Spleen (tissue), 11 donors: ENCODE data around the gene SPOCK3. TPM values are rescaled to one million over a fixed set of nuclear protein-coding genes. Genes with fewer than 3 reads are reported as not detected.

Source experiments
- DNase-seq: peaks from one replicate; pipeline ENCODE4 v3.0.0-alpha.2; 2020
- H3K27ac ChIP-seq, 8 donors: fragments of 200-600 bp; sonication (generic) in 7 of 8; 1 replicate in 4 of 8; 2 replicates in 4 of 8; pipeline versions ENCODE4 v1.5.0 to v1.8.0; 2016 to 2021; ENCODE audit warnings: inconsistent platforms in 4 of 8, mild to moderate bottlenecking in 4 of 8, moderate library complexity in 1 of 8
- H3K27me3 ChIP-seq, 7 donors: fragments of 200-600 bp; sonication (generic) in 6 of 7; replicated peaks in 1 of 7; 1 replicate in 4 of 7; 2 replicates in 3 of 7; pipeline versions ENCODE4 v1.5.0 to v1.8.0; 2016 to 2021; ENCODE audit warnings: inconsistent platforms in 3 of 7, mild to moderate bottlenecking in 1 of 7
- H3K36me3 ChIP-seq, 6 donors: fragments of 200-600 bp; sonication (generic) in 5 of 6; 1 replicate in 4 of 6; 2 replicates in 2 of 6; pipeline versions ENCODE4 v1.5.0 to v1.8.0; 2016 to 2021; ENCODE audit warnings: inconsistent platforms in 2 of 6
- H3K4me1 ChIP-seq, 6 donors: fragments of 200-600 bp; sonication (generic) in 5 of 6; 1 replicate in 3 of 6; 2 replicates in 3 of 6; pipeline versions ENCODE4 v1.5.0 to v1.8.0; 2016 to 2021; ENCODE audit warnings: inconsistent platforms in 3 of 6
- H3K4me3 ChIP-seq, 8 donors: fragments of 200-600 bp; sonication (generic) in 7 of 8; 1 replicate in 4 of 8; 2 replicates in 4 of 8; pipeline versions ENCODE4 v1.5.0 to v1.8.0; 2016 to 2021; ENCODE audit warnings: inconsistent platforms in 4 of 8, mild to moderate bottlenecking in 4 of 8, moderate library complexity in 2 of 8
- H3K9me3 ChIP-seq, 8 donors: fragments of 200-600 bp; sonication (generic) in 7 of 8; 1 replicate in 4 of 8; 2 replicates in 4 of 8; pipeline versions ENCODE4 v1.5.0 to v1.8.0; 2016 to 2021; ENCODE audit warnings: inconsistent platforms in 4 of 8
- POLR2A ChIP-seq, 3 donors: fragments of 450-650 bp; IDR thresholded peaks; one replicate each; pipeline ENCODE4 v1.5.1; 2017; ENCODE audit warnings: antibody characterized with exemption in 3 of 3, mild to moderate bottlenecking in 1 of 3
- POLR2AphosphoS5 ChIP-seq, 3 donors: sonication (generic); formaldehyde crosslinking; IDR thresholded peaks; one replicate each; pipeline ENCODE4 v1.5.1; 2017; ENCODE audit warnings: antibody characterized with exemption in 3 of 3
- WGBS, 5 donors: extraction: QIAGEN DNeasy Blood & Tissue Kit in 3 of 5; methylation state at CpG; one replicate each; pipeline versions ENCODE4 v1.1.5 to v1.1.7; 2013 to 2018; 5-methylcytosine and 5-hydroxymethylcytosine counted together
- intact Hi-C: fragments of 100-400 bp; cut with DNase I; formaldehyde crosslinking; loops from one replicate; pipeline ENCODE4 v1.15.0; 2023; ENCODE audit warnings: low total_unique reads
- polyA plus RNA-seq, 3 donors: library from polyadenylated mRNA; stranded (reverse); fragments of 200-250 nt; gene quantifications; one replicate each; pipeline ENCODE4 v1.2.1, GENCODE V29; 2013
- total RNA-seq, 7 donors: library from RNA; depleted of rRNA in 3 of 7; stranded (reverse); fragments of >200 nt in 3 of 7; fragmentation: NEBNext Ultra II Directional in 4 of 7; extraction: Animal tissue kit (Norgen Biotek cat#: 25700) in 4 of 7; gene quantifications; one replicate each; pipeline versions ENCODE4 v1.1.0 to v1.2.1, GENCODE V29; 2016 to 2021
- TF ChIP-seq, protein P1 (sequence below), 11 experiments: fragments of 200-600 bp in 7 of 11; fragments of 450-650 bp in 4 of 11; sonication (generic) in 4 of 11; IDR thresholded peaks in 8 of 11; conservative IDR thresholded peaks in 3 of 11; 1 replicate in 7 of 11; 2 replicates in 4 of 11; pipeline versions ENCODE4 v1.4.0 to v1.8.0; 2016 to 2021; ENCODE audit warnings: antibody characterized with exemption in 11 of 11, inconsistent platforms in 4 of 11, mild to moderate bottlenecking in 1 of 11
- donor health status: healthy with polysubstance abuse.
- donor health status: DM: no; HTN: no; CAD: no; lungs with moderate emphysema.
- donor health status: DM: no; HTN: no; CAD: no.
- donor health status: Bipolar disorder and iron deficiency.
- donor health status: healthy.
- donor health status: DM: no; HTN: no; CAD: no.
- donor health status: DM: yes; HTN: yes; CAD: no.

SPOCK3 gene
- total and polyA plus RNA-seq, 10 donors: 0.06 to 1.2 (median 0.51) TPM; not detected in 5

DNA sequence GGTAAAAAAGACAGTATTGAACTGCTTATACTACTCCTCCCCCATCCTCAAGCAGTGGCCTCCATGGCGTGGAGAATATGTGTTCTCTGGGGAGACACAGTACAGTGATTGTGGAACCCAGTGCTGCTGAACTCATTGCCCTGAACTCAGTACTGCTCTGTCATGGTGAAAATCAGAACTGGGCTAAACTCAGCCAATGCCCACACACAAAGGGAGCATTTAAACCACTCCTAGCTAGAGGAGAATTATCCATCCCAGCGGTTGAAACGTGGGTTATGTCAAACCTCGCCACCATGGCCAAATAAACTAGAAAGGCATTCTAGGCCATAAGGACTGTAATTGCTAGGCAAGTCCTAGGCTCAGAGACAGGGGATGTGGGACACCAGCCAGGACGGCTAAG, 131.8 kb downstream of the SPOCK3 start:
- DNase-seq: no peak
- TF ChIP-seq POLR2A (IDR thresholded peaks at IDR 0.05): no peak
- TF ChIP-seq, protein P1, sequence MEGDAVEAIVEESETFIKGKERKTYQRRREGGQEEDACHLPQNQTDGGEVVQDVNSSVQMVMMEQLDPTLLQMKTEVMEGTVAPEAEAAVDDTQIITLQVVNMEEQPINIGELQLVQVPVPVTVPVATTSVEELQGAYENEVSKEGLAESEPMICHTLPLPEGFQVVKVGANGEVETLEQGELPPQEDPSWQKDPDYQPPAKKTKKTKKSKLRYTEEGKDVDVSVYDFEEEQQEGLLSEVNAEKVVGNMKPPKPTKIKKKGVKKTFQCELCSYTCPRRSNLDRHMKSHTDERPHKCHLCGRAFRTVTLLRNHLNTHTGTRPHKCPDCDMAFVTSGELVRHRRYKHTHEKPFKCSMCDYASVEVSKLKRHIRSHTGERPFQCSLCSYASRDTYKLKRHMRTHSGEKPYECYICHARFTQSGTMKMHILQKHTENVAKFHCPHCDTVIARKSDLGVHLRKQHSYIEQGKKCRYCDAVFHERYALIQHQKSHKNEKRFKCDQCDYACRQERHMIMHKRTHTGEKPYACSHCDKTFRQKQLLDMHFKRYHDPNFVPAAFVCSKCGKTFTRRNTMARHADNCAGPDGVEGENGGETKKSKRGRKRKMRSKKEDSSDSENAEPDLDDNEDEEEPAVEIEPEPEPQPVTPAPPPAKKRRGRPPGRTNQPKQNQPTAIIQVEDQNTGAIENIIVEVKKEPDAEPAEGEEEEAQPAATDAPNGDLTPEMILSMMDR (IDR thresholded peaks at IDR 0.05 in 8 of 11, conservative IDR thresholded peaks at IDR 0.05 in 3 of 11): no peak
- TF ChIP-seq POLR2AphosphoS5 (IDR thresholded peaks at IDR 0.05): no peak
- Histone ChIP-seq H3K27me3 (no peaks in the 10 kb centered on the region), H3K4me1 (no peaks in the 10 kb centered on the region), H3K9me3 (peaks cover 0 to 12% (median 0%) of the 10 kb centered on the region in 8 donors), H3K36me3 (no peaks in the 10 kb centered on the region), H3K27ac (no peak overlapping the region), H3K4me3 (no peak overlapping the region)
- intact Hi-C loops: no loop called here
- WGBS, 5 donors: 77 to 89% (median 88%) methylated on average over 5 of the region's 5 CpGs

DNA sequence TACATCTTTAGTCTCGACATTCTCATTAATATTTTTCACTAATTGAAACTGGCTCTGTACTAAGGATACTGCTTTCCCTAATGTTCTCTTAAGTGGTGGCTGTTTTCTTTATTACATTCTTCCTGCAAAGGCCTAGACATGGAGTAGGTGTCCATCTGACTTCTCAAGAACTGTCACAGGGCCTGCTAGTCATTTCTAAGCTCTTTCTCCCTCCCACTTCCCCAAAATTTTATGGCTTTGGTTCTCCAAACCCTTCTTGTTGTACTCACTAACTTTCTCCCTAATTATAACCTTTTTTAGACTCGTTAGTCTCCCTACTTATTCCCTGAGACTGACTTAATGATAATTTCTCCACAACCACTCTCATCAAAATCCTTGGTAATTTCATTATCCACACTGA, 133.3 kb downstream of the SPOCK3 start:
- WGBS, 5 donors: 72 to 92% (median 74%) methylated on average over 2 of the region's 2 CpGs
- intact Hi-C loops: no loop called here
- H3K27me3 ChIP-seq: no peaks in the 10 kb centered on the region
- no peaks in the 10 kb centered on the region for H3K4me1 ChIP-seq
- DNase-seq: no peak
- TF ChIP-seq POLR2AphosphoS5 (IDR thresholded peaks at IDR 0.05) (no peak), POLR2A (IDR thresholded peaks at IDR 0.05) (no peak)
- TF ChIP-seq, protein P1 (IDR thresholded peaks at IDR 0.05 in 8 of 11, conservative IDR thresholded peaks at IDR 0.05 in 3 of 11): no peak
- no peaks in the 10 kb centered on the region for H3K36me3 ChIP-seq
- H3K9me3 ChIP-seq: peaks cover 0 to 12% (median 0%) of the 10 kb centered on the region in 8 donors
- H3K27ac ChIP-seq: no peak overlapping the region
- no peak overlapping the region for H3K4me3 ChIP-seq

DNA sequence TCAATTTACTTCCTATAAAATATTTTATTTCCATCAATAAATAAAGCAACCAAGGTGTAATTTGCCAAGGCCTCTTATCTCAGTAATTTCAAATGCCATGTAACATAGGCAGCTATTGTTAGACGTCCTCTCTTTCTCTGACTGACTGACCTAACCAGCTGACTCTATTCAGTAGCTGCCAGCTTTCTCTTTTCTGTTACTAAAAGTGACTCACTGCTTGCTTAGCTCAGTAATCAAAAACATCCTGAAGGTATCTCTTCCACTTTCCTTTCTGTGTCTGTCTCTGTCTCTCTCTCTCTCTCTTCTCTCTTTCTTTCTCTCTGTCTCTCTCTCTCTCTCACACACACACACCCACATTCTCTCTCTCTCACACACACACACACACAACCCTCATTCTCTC, 134.2 kb downstream of the SPOCK3 start:
- Histone ChIP-seq H3K27me3 (no peaks in the 10 kb centered on the region), H3K4me1 (no peaks in the 10 kb centered on the region), H3K36me3 (no peaks in the 10 kb centered on the region), H3K9me3 (peaks cover 0 to 7% (median 0%) of the 10 kb centered on the region in 8 donors), H3K4me3 (no peak overlapping the region), H3K27ac (no peak overlapping the region)
- DNase-seq: no peak
- no peak for TF ChIP-seq POLR2A (IDR thresholded peaks at IDR 0.05)
- TF ChIP-seq POLR2AphosphoS5 (IDR thresholded peaks at IDR 0.05): no peak
- TF ChIP-seq, protein P1 (IDR thresholded peaks at IDR 0.05 in 8 of 11, conservative IDR thresholded peaks at IDR 0.05 in 3 of 11): no peak
- intact Hi-C loops: no loop called here
- WGBS, 5 donors: 24 to 71% (median 50%) methylated on average over 1 of the region's 1 CpG

DNA sequence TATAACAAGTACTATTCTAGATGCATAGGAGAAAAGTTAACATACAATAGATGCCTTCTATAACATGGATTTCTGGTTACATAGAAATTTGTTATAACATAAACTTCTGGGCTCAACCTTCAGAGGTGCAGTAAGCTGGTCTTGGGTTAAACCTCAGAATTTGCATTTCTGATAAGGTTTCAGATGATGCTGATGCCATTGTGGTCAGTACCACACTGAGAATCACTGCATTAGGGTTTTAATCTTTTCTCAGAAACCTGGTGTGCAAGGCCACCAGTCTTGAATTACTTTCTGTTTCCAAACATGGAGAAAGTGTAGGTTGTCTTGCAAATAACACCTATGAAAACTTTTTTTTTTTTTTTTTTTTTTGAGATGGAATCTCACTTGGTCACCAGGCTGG, 146.2 kb downstream of the SPOCK3 start:
- no peak for TF ChIP-seq POLR2A (IDR thresholded peaks at IDR 0.05)
- peaks cover 0 to 5% (median 0%) of the 10 kb centered on the region in 6 donors for H3K4me1 ChIP-seq
- H3K4me3 ChIP-seq: no peak overlapping the region
- no peaks in the 10 kb centered on the region for H3K36me3 ChIP-seq
- H3K27ac ChIP-seq: no peak overlapping the region
- intact Hi-C loops: no loop called here
- no peaks in the 10 kb centered on the region for H3K27me3 ChIP-seq
- no peak for DNase-seq
- no peaks in the 10 kb centered on the region for H3K9me3 ChIP-seq

DNA sequence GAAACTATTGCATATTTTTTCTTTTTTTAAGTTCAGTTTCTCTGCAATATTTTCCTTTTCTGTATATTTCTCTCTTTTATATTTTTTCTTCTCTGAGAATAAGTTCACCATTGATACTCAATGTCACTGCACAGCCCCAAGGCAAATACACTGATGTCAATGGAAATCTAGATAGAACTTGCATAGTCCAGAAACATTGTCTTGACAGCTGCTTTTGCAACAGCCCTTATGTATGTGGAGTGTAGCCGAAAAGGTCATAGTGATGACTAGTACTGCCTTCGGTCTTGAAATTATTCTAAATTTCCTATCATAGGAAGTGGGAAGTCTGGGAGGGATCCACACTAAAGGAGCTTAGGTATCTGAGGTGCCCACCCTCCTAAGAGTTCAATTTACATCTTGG, 150.0 kb downstream of the SPOCK3 start:
- WGBS, 5 donors: 74 to 87% (median 79%) methylated on average over 2 of the region's 2 CpGs
- intact Hi-C loops: no loop called here

More for the DNA sequence above, 150.0 kb downstream of the SPOCK3 start:
- Histone ChIP-seq H3K9me3 (no peaks in the 10 kb centered on the region), H3K4me3 (no peak overlapping the region), H3K36me3 (no peaks in the 10 kb centered on the region), H3K27ac (no peak overlapping the region), H3K27me3 (no peaks in the 10 kb centered on the region), H3K4me1 (peaks cover 0 to 5% (median 0%) of the 10 kb centered on the region in 6 donors)
- no peak for DNase-seq
- TF ChIP-seq POLR2AphosphoS5 (IDR thresholded peaks at IDR 0.05) (no peak), POLR2A (IDR thresholded peaks at IDR 0.05) (no peak)
- TF ChIP-seq, protein P1 (IDR thresholded peaks at IDR 0.05 in 8 of 11, conservative IDR thresholded peaks at IDR 0.05 in 3 of 11): no peak
